Measurements from ENCODE around the gene ERVFRD-1. TPM values are rescaled to one million over a fixed set of nuclear protein-coding genes. Genes with fewer than 3 reads are reported as not detected.

The ERVFRD-1 gene
- total RNA-seq, 5 donors from 2014 or later (not counting 1 experiment from before 2014, with no cell fraction given): 0.10 TPM; not detected in 4

DNA sequence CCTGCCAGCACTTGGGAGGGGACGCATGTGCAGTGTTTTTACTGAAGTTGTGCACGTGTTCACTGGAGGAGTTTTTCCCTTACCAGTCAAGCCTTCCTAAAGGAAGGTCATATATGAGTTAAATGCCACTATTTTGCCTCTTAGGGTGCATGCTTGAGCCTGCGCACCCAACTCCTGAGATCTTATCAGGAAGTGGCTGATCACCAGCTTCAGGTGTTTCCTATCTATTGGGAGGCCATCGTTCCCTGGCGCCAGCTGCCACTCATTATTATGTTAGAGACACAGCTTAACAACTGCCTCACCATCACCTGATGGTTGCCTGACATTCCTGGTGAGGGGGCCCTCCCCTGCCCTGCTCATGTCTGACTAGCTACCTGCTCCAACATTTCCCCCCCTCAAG, 8.5 kb downstream of the ERVFRD-1 start:
- H3K27ac ChIP-seq (ENCODE audit: low read length): no peak overlapping the region
- Mint-ChIP-seq H3K27me3 (no peaks in the 10 kb centered on the region), H3K4me3 (no peak overlapping the region), H3K27ac (no peak overlapping the region), H3K36me3 (peaks cover 35% of the 10 kb centered on the region), H3K9me3 (no peaks in the 10 kb centered on the region), H3K4me1 (peaks cover 13 to 37% (median 33%) of the 10 kb centered on the region in 3 donors)
- DNase-seq: no peak
- WGBS (ENCODE audit: insufficient coverage): 87% methylated on average over 4 of the region's 5 CpGs
- H3K36me3 ChIP-seq (ENCODE audit: control insufficient read depth in 2 of 2, extremely low read depth in 1 of 2, insufficient read depth in 1 of 2, low read length in 1 of 2): no peaks in the 10 kb centered on the region
- ATAC-seq (replicated peaks in 1 of 4): no peak
- H3K4me1 ChIP-seq (ENCODE audit: control insufficient read depth in 1 of 2, extremely low read depth in 1 of 2, insufficient read depth in 2 of 2, low read length in 2 of 2): peaks cover 0 to 3% of the 10 kb centered on the region in 2 experiments
- H3K9me3 ChIP-seq: no peaks in the 10 kb centered on the region
- ChIA-PET CTCF (no interaction called here), POLR2A (no interaction called here)
- H3K4me3 ChIP-seq (ENCODE audit: control insufficient read depth in 1 of 2, extremely low read depth in 1 of 2, low read length in 1 of 2): no peak overlapping the region
- H3K27me3 ChIP-seq (replicated peaks in 1 of 2; ENCODE audit: control insufficient read depth in 2 of 2, extremely low read depth in 1 of 2, insufficient read depth in 2 of 2, low read length in 1 of 2): no peaks in the 10 kb centered on the region

DNA sequence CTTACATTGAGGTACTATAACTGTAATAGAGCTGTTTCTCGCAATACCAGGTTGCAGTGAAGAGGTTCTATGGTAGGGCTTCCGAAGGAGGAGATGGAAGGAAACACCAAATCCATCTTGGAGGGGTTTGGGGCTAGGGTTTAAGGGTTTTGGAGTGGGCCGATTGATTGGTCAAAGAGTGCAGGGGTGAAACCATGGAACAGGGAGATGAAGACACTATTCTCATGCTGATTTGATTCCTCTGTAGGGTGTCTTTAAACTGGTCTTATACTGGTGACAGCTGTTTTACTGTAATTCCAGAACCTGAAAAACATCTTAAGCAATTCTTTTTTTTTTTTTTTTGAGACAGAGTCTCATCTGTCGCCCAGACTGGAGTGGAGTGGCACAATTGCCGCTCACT, 10.1 kb downstream of the ERVFRD-1 start:
- DNase-seq (no peak), ATAC-seq (replicated peaks in 1 of 4) (no peak)
- CTCF ChIA-PET: no interaction called here
- peaks cover 15 to 37% (median 35%) of the 10 kb centered on the region in 3 donors for H3K4me1 Mint-ChIP-seq
- no peaks in the 10 kb centered on the region for H3K36me3 ChIP-seq (ENCODE audit: control insufficient read depth in 2 of 2, extremely low read depth in 1 of 2, insufficient read depth in 1 of 2, low read length in 1 of 2)
- no peak overlapping the region for H3K4me3 ChIP-seq (ENCODE audit: control insufficient read depth in 1 of 2, extremely low read depth in 1 of 2, low read length in 1 of 2)
- H3K27ac Mint-ChIP-seq: no peak overlapping the region
- peaks cover 29% of the 10 kb centered on the region for H3K36me3 Mint-ChIP-seq
- H3K9me3 Mint-ChIP-seq: no peaks in the 10 kb centered on the region
- POLR2A ChIA-PET: interaction anchor here (0.6 to 0.7 kb wide), 2 partner anchors 47 to 461 kb away, joined by 3 to 4 read pairs; no protein-coding TSS in a partner anchor
- H3K27me3 Mint-ChIP-seq: no peaks in the 10 kb centered on the region
- H3K9me3 ChIP-seq: no peaks in the 10 kb centered on the region
- no peaks in the 10 kb centered on the region for H3K27me3 ChIP-seq (replicated peaks in 1 of 2; ENCODE audit: control insufficient read depth in 2 of 2, extremely low read depth in 1 of 2, insufficient read depth in 2 of 2, low read length in 1 of 2)
- 90% methylated on average over 2 of the region's 5 CpGs for WGBS (ENCODE audit: insufficient coverage)
- no peak overlapping the region for H3K27ac ChIP-seq (ENCODE audit: low read length)
- no peak overlapping the region for H3K4me3 Mint-ChIP-seq
- H3K4me1 ChIP-seq (ENCODE audit: control insufficient read depth in 1 of 2, extremely low read depth in 1 of 2, insufficient read depth in 2 of 2, low read length in 2 of 2): peaks cover under 1 to 6% of the 10 kb centered on the region in 2 experiments

DNA sequence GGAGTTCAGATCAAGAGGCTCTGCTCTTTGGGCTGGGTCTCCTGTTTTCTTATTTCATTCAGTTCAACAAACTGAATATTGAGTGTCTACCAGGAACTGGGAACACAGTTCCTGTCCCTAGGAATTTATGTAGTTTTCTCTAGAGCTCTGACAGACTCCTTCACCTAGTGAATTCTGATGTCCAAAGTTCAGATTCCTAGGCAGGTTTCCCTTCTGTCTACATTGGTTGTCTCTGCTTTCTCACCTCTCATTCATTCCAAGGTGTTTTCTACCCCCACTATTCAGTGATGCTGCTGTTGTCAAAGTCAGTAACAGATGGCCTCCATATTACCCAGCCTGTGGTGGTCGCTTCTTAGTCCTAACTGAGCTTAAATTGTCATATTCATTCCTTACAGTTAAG, 13.5 kb downstream of the ERVFRD-1 start:
- CTCF ChIA-PET: no interaction called here
- no peaks in the 10 kb centered on the region for H3K9me3 ChIP-seq
- Mint-ChIP-seq H3K4me3 (no peak overlapping the region), H3K36me3 (peaks cover 27% of the 10 kb centered on the region), H3K9me3 (no peaks in the 10 kb centered on the region), H3K4me1 (peaks cover 32 to 45% (median 44%) of the 10 kb centered on the region in 3 donors), H3K27me3 (no peaks in the 10 kb centered on the region), H3K27ac (no peak overlapping the region)
- no peaks in the 10 kb centered on the region for H3K36me3 ChIP-seq (ENCODE audit: control insufficient read depth in 2 of 2, extremely low read depth in 1 of 2, insufficient read depth in 1 of 2, low read length in 1 of 2)
- no peaks in the 10 kb centered on the region for H3K27me3 ChIP-seq (replicated peaks in 1 of 2; ENCODE audit: control insufficient read depth in 2 of 2, extremely low read depth in 1 of 2, insufficient read depth in 2 of 2, low read length in 1 of 2)
- H3K4me3 ChIP-seq (ENCODE audit: control insufficient read depth in 1 of 2, extremely low read depth in 1 of 2, low read length in 1 of 2): no peak overlapping the region
- H3K27ac ChIP-seq (ENCODE audit: low read length): no peak overlapping the region
- WGBS (ENCODE audit: insufficient coverage): no CpG with 5 or more reads among the region's 1 CpG
- DNase-seq (no peak), ATAC-seq (replicated peaks in 1 of 4) (no peak)
- peaks cover 6 to 21% of the 10 kb centered on the region in 2 experiments for H3K4me1 ChIP-seq (ENCODE audit: control insufficient read depth in 1 of 2, extremely low read depth in 1 of 2, insufficient read depth in 2 of 2, low read length in 2 of 2)
- POLR2A ChIA-PET: interaction anchor here in 1 of 2 donors (0.7 kb wide), 1 partner anchor 45 kb away, joined by 6 read pairs; no protein-coding TSS in a partner anchor

DNA sequence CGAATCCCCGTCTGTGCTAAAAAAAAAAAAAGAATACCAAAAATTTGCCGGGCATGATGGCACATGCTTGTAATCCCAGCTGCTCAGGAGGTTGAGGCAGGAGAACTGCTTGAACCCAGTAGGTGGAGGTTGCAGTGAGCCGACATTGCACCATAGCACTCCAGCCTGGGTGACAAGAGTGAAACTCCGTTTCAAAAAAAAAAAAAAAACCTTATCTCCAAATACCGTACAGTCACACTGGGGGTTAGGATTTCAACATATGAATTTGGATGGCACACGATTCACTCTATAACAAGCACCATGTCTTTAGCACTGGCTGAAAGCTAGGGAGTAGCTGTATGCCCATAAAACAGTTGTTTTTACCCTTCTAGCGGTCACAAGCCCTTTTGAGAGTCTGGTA, 14.0 kb downstream of the ERVFRD-1 start:
- Histone ChIP-seq H3K27ac (ENCODE audit: low read length) (no peak overlapping the region), H3K4me3 (ENCODE audit: control insufficient read depth in 1 of 2, extremely low read depth in 1 of 2, low read length in 1 of 2) (no peak overlapping the region), H3K9me3 (no peaks in the 10 kb centered on the region), H3K4me1 (ENCODE audit: control insufficient read depth in 1 of 2, extremely low read depth in 1 of 2, insufficient read depth in 2 of 2, low read length in 2 of 2) (peaks cover 10 to 20% of the 10 kb centered on the region in 2 experiments), H3K27me3 (replicated peaks in 1 of 2; ENCODE audit: control insufficient read depth in 2 of 2, extremely low read depth in 1 of 2, insufficient read depth in 2 of 2, low read length in 1 of 2) (no peaks in the 10 kb centered on the region), H3K36me3 (ENCODE audit: control insufficient read depth in 2 of 2, extremely low read depth in 1 of 2, insufficient read depth in 1 of 2, low read length in 1 of 2) (no peaks in the 10 kb centered on the region)
- CTCF ChIA-PET: no interaction called here
- Mint-ChIP-seq H3K4me3 (no peak overlapping the region), H3K36me3 (peaks cover 25% of the 10 kb centered on the region), H3K4me1 (peaks cover 34 to 50% (median 45%) of the 10 kb centered on the region in 3 donors), H3K9me3 (no peaks in the 10 kb centered on the region), H3K27ac (no peak overlapping the region), H3K27me3 (no peaks in the 10 kb centered on the region)
- POLR2A ChIA-PET: interaction anchor here in 1 of 2 donors (0.7 kb wide), 1 partner anchor 45 kb away, joined by 6 read pairs; no protein-coding TSS in a partner anchor
- 100% methylated on average over 2 of the region's 8 CpGs for WGBS (ENCODE audit: insufficient coverage)
- no peak for DNase-seq
- ATAC-seq (replicated peaks in 1 of 4): no peak

DNA sequence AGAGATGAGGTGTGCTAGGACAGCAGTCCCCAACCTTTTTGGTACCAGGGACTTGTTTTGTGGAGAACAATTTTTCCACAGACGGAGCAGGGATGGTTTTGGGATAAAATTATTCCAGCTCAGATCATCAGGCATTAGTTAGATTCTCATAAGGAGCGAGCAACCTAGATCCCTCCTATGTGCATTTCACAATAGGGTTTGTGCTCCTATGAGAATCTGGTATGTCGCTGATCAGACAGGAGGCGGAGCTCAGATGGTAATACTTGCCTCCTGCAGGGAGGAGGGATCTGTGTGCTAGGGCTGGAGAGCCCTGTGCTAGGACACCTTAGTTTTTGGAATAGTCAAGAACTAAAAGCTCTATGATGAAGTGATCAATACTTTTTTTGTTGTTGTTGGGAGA, 15.4 kb downstream of the ERVFRD-1 start:
- CTCF ChIA-PET: interaction anchor here in 1 of 2 donors (0.9 to 1.1 kb wide), 2 partner anchors 27 to 350 kb away, joined by 3 read pairs; no protein-coding TSS in a partner anchor
- Histone ChIP-seq H3K4me3 (ENCODE audit: control insufficient read depth in 1 of 2, extremely low read depth in 1 of 2, low read length in 1 of 2) (no peak overlapping the region), H3K9me3 (no peaks in the 10 kb centered on the region), H3K4me1 (ENCODE audit: control insufficient read depth in 1 of 2, extremely low read depth in 1 of 2, insufficient read depth in 2 of 2, low read length in 2 of 2) (peaks cover 10 to 20% of the 10 kb centered on the region in 2 experiments), H3K36me3 (ENCODE audit: control insufficient read depth in 2 of 2, extremely low read depth in 1 of 2, insufficient read depth in 1 of 2, low read length in 1 of 2) (no peaks in the 10 kb centered on the region), H3K27ac (ENCODE audit: low read length) (no peak overlapping the region), H3K27me3 (replicated peaks in 1 of 2; ENCODE audit: control insufficient read depth in 2 of 2, extremely low read depth in 1 of 2, insufficient read depth in 2 of 2, low read length in 1 of 2) (no peaks in the 10 kb centered on the region)
- Mint-ChIP-seq H3K36me3 (peaks cover 18% of the 10 kb centered on the region), H3K4me1 (peaks cover 34 to 45% (median 38%) of the 10 kb centered on the region in 3 donors), H3K27me3 (no peaks in the 10 kb centered on the region), H3K9me3 (no peaks in the 10 kb centered on the region), H3K4me3 (peak overlapping the region in 1 of 3 donors; percentile 25), H3K27ac (no peak overlapping the region)
- POLR2A ChIA-PET: interaction anchor here in 1 of 2 donors (0.5 kb wide), 1 partner anchor 43 kb away, joined by 3 read pairs; no protein-coding TSS in a partner anchor
- DNase-seq (peak in 2 of 35 experiments; percentile 7 to 22), ATAC-seq (replicated peaks in 1 of 4) (no peak)
- 80% methylated on average over 1 of the region's 4 CpGs for WGBS (ENCODE audit: insufficient coverage)

DNA sequence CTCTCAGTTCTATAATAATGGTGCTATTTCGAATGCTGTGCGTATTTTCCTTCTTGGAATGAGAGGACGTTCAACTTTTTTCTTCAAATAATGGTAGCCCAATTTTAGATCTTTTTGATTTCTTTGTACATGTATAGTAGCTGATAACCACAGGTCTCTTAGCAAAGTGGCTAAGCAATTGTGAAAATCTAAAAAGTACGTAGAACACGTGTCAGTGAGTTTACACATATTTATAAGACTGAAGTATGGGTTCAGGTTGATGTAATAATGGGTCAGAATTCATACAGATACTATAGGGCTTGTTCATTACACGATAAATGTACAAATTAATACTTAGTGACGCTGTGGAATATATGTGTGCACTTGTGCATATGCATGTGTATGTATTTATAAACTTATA, 16.6 kb downstream of the ERVFRD-1 start:
- Mint-ChIP-seq H3K36me3 (peaks cover 10% of the 10 kb centered on the region), H3K27me3 (no peaks in the 10 kb centered on the region), H3K9me3 (no peaks in the 10 kb centered on the region), H3K4me1 (peaks cover 32 to 35% (median 33%) of the 10 kb centered on the region in 3 donors), H3K27ac (peak overlapping the region; percentile 97), H3K4me3 (peak overlapping the region; percentile 96 to 98 (median 96))
- POLR2A ChIA-PET: no interaction called here
- no peak for ATAC-seq (replicated peaks in 1 of 4)
- Histone ChIP-seq H3K36me3 (ENCODE audit: control insufficient read depth in 2 of 2, extremely low read depth in 1 of 2, insufficient read depth in 1 of 2, low read length in 1 of 2) (no peaks in the 10 kb centered on the region), H3K27ac (ENCODE audit: low read length) (peak overlapping the region; percentile 88), H3K9me3 (no peaks in the 10 kb centered on the region), H3K4me3 (ENCODE audit: control insufficient read depth in 1 of 2, extremely low read depth in 1 of 2, low read length in 1 of 2) (peak overlapping the region; percentile 94 to 96), H3K27me3 (replicated peaks in 1 of 2; ENCODE audit: control insufficient read depth in 2 of 2, extremely low read depth in 1 of 2, insufficient read depth in 2 of 2, low read length in 1 of 2) (no peaks in the 10 kb centered on the region), H3K4me1 (ENCODE audit: control insufficient read depth in 1 of 2, extremely low read depth in 1 of 2, insufficient read depth in 2 of 2, low read length in 2 of 2) (peaks cover 10 to 20% of the 10 kb centered on the region in 2 experiments)
- CTCF ChIA-PET: interaction anchor here in 1 of 2 donors (0.7 kb wide), 1 partner anchor 225 kb away, joined by 4 read pairs; no protein-coding TSS in a partner anchor
- WGBS (ENCODE audit: insufficient coverage): no CpG with 5 or more reads among the region's 7 CpGs
- no peak for DNase-seq
